RWPE2 (cell line): ENCODE results near the gene MTUS2.

Experiments used
- ATAC-seq: fragments of 200-7000 bp; cut with Tn5 transposase; 3 replicates; pipeline ENCODE4 v1.9.1; 2021; ENCODE audit warnings: low read depth
- DNase-seq: peaks from one replicate; pipeline ENCODE4 v3.0.0-alpha.2; 2020; ENCODE audit warnings: low spot score
- H3K27ac ChIP-seq: fragments of 450-650 bp; 2 replicates; pipeline ENCODE4 v1.5.1; 2017; ENCODE audit warnings: mild to moderate bottlenecking; ENCODE audit not compliant: poor library complexity, severe bottlenecking
- H3K27me3 ChIP-seq: fragments of 250-450 bp; sonication (Bioruptor Pico); 2 replicates; pipeline ENCODE4 v1.5.1; 2021; ENCODE audit warnings: mild to moderate bottlenecking, moderate library complexity; ENCODE audit not compliant: insufficient read depth, poor library complexity, severe bottlenecking
- H3K36me3 ChIP-seq: fragments of 250-450 bp; sonication (Bioruptor Pico); 2 replicates; pipeline ENCODE4 v1.5.1; 2020; ENCODE audit warnings: low read depth, mild to moderate bottlenecking, moderate library complexity
- H3K4me1 ChIP-seq: fragments of 250-450 bp; sonication (Bioruptor Pico); 2 replicates; pipeline ENCODE4 v1.5.1; 2021; ENCODE audit warnings: mild to moderate bottlenecking, moderate library complexity; ENCODE audit not compliant: insufficient read depth, poor library complexity, severe bottlenecking
- H3K4me3 ChIP-seq: fragments of 250-450 bp; sonication (Bioruptor Pico); 2 replicates; pipeline ENCODE4 v1.5.1; 2021; ENCODE audit warnings: mild to moderate bottlenecking, moderate library complexity; ENCODE audit not compliant: severe bottlenecking
- H3K9me3 ChIP-seq: fragments of 250-450 bp; sonication (Bioruptor Pico); 2 replicates; pipeline ENCODE4 v1.5.1; 2021; ENCODE audit warnings: mild to moderate bottlenecking, moderate library complexity; ENCODE audit not compliant: severe bottlenecking
- CTCF ChIP-seq: fragments of 450-650 bp; IDR thresholded peaks from one replicate; pipeline ENCODE4 v1.5.1; 2017; ENCODE audit warnings: mild to moderate bottlenecking, moderate library complexity; ENCODE audit not compliant: poor library complexity, severe bottlenecking

Gene MTUS2

GRCh38 chr13:28859717-28860116 lies 39.6 kb downstream of the MTUS2 start:
- TF ChIP-seq CTCF = no peak
- no peaks in the 10 kb centered on the region for H3K4me1 ChIP-seq
- H3K27me3 ChIP-seq = no peaks in the 10 kb centered on the region
- no peaks in the 10 kb centered on the region for H3K36me3 ChIP-seq
- H3K9me3 ChIP-seq = no peaks in the 10 kb centered on the region
- no peak for ATAC-seq
- no peak for DNase-seq
- H3K4me3 ChIP-seq = no peak overlapping the region
- no peak overlapping the region for H3K27ac ChIP-seq

- Histone ChIP-seq H3K36me3 (no peaks in the 10 kb centered on the region), H3K9me3 (no peaks in the 10 kb centered on the region), H3K4me3 (no peak overlapping the region), H3K27me3 (no peaks in the 10 kb centered on the region), H3K27ac (no peak overlapping the region), H3K4me1 (no peaks in the 10 kb centered on the region)
- ATAC-seq = no peak
- TF ChIP-seq CTCF = no peak
- no peak for DNase-seq
Measured at GRCh38 chr13:28864544-28864943, 44.4 kb downstream of the MTUS2 start.

DNA sequence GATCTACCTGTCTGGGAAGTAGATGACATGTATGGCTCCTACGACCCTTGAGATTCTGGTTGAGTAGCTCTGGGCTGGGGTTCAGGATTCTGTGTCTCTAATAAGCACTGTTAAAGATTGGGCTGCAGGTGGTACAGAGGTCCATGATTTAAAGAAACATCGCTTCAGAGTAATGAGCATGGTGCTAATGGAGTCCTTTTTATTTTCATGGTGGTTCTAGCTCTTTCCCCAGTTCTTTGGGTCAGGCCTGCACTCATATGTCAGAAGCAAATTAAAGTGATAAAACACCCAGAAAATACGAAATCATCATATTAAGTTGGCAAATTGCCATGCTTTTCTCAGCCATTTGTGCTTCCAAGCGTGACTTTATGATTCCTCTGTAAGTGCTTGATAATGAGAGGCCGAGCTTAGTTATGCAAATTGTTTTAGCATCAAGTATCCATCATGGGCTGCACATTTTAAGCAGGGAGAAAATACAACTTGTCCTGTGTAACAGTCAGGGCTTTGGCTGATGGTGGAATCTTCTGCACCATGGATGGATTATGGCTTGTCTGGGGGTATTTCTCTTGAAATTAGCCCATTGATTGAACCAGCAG lies 45.1 kb downstream of the MTUS2 start:
- H3K4me1 ChIP-seq = no peaks in the 10 kb centered on the region
- H3K36me3 ChIP-seq = no peaks in the 10 kb centered on the region
- no peaks in the 10 kb centered on the region for H3K27me3 ChIP-seq
- H3K9me3 ChIP-seq = no peaks in the 10 kb centered on the region
- no peak for DNase-seq
- no peak overlapping the region for H3K27ac ChIP-seq
- no peak overlapping the region for H3K4me3 ChIP-seq
- ATAC-seq = no peak
- TF ChIP-seq CTCF = no peak

DNA sequence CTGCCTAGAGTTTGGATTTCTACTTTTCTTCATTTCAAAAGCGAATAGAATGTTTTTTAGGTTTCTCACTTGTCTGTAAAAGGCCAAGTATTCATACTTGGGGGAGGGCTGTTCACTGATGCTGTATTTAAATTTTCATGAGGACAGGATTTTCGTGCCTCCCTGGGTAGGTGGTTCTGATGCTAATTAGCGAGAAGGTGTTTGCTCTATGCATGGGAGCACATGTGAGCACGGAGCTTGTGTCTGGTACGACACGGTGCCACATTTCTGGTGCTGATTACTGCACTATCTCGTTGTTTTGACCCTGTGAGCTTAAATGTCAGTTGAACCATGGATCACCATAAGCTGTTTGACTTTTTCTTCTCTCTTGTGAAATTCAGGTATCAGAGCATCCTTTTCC lies 45.8 kb downstream of the MTUS2 start:
- Histone ChIP-seq H3K4me1 (no peaks in the 10 kb centered on the region), H3K9me3 (no peaks in the 10 kb centered on the region), H3K4me3 (no peak overlapping the region), H3K27me3 (no peaks in the 10 kb centered on the region), H3K27ac (no peak overlapping the region), H3K36me3 (no peaks in the 10 kb centered on the region)
- no peak for TF ChIP-seq CTCF
- ATAC-seq = no peak
- no peak for DNase-seq

GRCh38 chr13:28866932-28867331 lies 46.8 kb downstream of the MTUS2 start:
- no peak for ATAC-seq
- Histone ChIP-seq H3K9me3 (no peaks in the 10 kb centered on the region), H3K4me3 (no peak overlapping the region), H3K27ac (no peak overlapping the region), H3K4me1 (no peaks in the 10 kb centered on the region), H3K27me3 (no peaks in the 10 kb centered on the region), H3K36me3 (no peaks in the 10 kb centered on the region)
- no peak for TF ChIP-seq CTCF
- DNase-seq = no peak
